Measurements from ENCODE around the gene AFAP1L2.

The AFAP1L2 gene

DNA sequence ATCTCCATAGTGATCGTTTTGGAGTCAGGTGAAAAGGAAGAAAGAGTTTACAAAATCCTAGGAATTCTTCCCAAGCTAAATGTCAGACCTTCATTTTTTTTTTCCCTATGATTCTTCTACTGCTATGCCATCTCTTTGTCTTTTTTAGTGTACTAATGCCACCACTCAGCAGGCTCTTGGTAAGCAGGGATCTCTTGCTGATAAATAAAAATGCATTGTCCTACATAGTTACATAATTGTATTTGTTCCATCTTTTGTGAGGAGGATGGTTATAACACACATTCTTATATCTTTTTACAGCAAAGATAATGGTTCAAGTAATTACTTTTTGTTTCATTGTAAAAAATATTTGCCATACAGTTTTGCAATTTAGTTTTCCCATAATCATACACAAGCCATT, 36.8 kb upstream of the AFAP1L2 start:
- TF ChIP-seq, protein P1, sequence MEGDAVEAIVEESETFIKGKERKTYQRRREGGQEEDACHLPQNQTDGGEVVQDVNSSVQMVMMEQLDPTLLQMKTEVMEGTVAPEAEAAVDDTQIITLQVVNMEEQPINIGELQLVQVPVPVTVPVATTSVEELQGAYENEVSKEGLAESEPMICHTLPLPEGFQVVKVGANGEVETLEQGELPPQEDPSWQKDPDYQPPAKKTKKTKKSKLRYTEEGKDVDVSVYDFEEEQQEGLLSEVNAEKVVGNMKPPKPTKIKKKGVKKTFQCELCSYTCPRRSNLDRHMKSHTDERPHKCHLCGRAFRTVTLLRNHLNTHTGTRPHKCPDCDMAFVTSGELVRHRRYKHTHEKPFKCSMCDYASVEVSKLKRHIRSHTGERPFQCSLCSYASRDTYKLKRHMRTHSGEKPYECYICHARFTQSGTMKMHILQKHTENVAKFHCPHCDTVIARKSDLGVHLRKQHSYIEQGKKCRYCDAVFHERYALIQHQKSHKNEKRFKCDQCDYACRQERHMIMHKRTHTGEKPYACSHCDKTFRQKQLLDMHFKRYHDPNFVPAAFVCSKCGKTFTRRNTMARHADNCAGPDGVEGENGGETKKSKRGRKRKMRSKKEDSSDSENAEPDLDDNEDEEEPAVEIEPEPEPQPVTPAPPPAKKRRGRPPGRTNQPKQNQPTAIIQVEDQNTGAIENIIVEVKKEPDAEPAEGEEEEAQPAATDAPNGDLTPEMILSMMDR (IDR thresholded peaks at IDR 0.05; ENCODE audit: low read depth, low read length, missing control alignments) = no peak
- in situ Hi-C loops (cut with HindIII; ENCODE audit: low sequenced_read_pairs) = no loop called here
- no peak overlapping the region for H3K4me3 ChIP-seq (ENCODE audit: low read depth, low read length)
- no peak for DNase-seq (ENCODE audit: low read depth)

GRCh38 chr10:114437473-114438292, 33.4 kb upstream of the AFAP1L2 start:
- no peak overlapping the region for H3K4me3 ChIP-seq (ENCODE audit: low read depth, low read length)
- TF ChIP-seq, protein P1 (IDR thresholded peaks at IDR 0.05; ENCODE audit: low read depth, low read length, missing control alignments) = peak; percentile 59
- DNase-seq (ENCODE audit: low read depth) = no peak
- in situ Hi-C loops (cut with HindIII; ENCODE audit: low sequenced_read_pairs) = no loop called here

- in situ Hi-C loops (cut with HindIII; ENCODE audit: low sequenced_read_pairs) = no loop called here
- H3K4me3 ChIP-seq (ENCODE audit: low read depth, low read length) = no peak overlapping the region
- no peak for DNase-seq (ENCODE audit: low read depth)
- TF ChIP-seq, protein P1 (IDR thresholded peaks at IDR 0.05; ENCODE audit: low read depth, low read length, missing control alignments) = no peak
Observed at GRCh38 chr10:114436941-114437340, 32.6 kb upstream of the AFAP1L2 start.

GRCh38 chr10:114432566-114433093, 28.3 kb upstream of the AFAP1L2 start:
- no peak for DNase-seq (ENCODE audit: low read depth)
- H3K4me3 ChIP-seq (ENCODE audit: low read depth, low read length) = no peak overlapping the region
- TF ChIP-seq, protein P1 (IDR thresholded peaks at IDR 0.05; ENCODE audit: low read depth, low read length, missing control alignments) = no peak
- in situ Hi-C loops (cut with HindIII; ENCODE audit: low sequenced_read_pairs) = loop anchor here (5.0 kb wide), 2 partner anchors 40 to 55 kb away; no protein-coding TSS in a partner anchor

DNA sequence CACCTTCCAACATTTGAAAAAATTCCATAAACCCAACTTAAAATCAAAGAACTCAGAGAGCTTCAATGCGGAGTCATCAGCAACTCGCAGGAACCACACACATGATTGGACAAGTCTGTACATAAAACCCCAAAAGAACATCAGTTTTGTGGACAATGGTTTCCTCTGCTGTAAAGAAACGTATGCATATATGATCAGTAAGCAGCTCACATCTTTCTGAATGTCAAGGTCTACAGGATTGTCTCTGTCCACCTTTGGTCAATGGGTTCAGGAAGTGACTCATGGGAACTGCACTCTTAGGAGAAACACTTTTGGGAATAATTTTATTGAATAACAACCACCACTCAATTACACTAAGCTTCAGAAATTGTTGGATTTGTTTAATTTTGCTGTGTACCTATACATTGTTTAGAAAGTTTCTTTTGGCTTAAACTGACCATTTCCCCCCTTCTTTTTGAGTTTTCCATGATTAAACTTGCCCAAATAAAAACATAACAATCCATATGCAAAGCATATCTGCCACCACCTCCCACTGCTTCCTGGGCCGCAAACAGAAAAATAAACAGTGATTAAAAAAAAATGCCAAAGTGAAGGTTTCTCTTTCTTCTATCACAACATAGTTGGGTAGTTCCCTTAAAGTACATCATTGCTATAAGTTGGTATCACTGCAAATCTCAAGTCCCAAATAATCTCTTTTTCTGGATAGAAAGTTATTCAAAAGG, 27.3 kb upstream of the AFAP1L2 start:
- DNase-seq (ENCODE audit: low read depth) = no peak
- TF ChIP-seq, protein P1 (IDR thresholded peaks at IDR 0.05; ENCODE audit: low read depth, low read length, missing control alignments) = no peak
- in situ Hi-C loops (cut with HindIII; ENCODE audit: low sequenced_read_pairs) = loop anchor here (5.0 kb wide), 2 partner anchors 41 to 54 kb away; no protein-coding TSS in a partner anchor
- no peak overlapping the region for H3K4me3 ChIP-seq (ENCODE audit: low read depth, low read length)

GRCh38 chr10:114430688-114431413, 26.5 kb upstream of the AFAP1L2 start:
- in situ Hi-C loops (cut with HindIII; ENCODE audit: low sequenced_read_pairs) = loop anchor here (5.0 kb wide), 2 partner anchors 41 to 54 kb away; no protein-coding TSS in a partner anchor

More at GRCh38 chr10:114430688-114431413, 26.5 kb upstream of the AFAP1L2 start:
- H3K4me3 ChIP-seq (ENCODE audit: low read depth, low read length) = no peak overlapping the region
- TF ChIP-seq, protein P1 (IDR thresholded peaks at IDR 0.05; ENCODE audit: low read depth, low read length, missing control alignments) = no peak
- DNase-seq (ENCODE audit: low read depth) = no peak
